NCI-H128 (cell line): ENCODE data around the gene LMAN1.

ENCODE experiments used
- DNase-seq: peaks from one replicate; lab custom pipeline; 2025; ENCODE audit not compliant: unreplicated experiment; lab: John Stamatoyannopoulos, UW

The LMAN1 gene

DNA sequence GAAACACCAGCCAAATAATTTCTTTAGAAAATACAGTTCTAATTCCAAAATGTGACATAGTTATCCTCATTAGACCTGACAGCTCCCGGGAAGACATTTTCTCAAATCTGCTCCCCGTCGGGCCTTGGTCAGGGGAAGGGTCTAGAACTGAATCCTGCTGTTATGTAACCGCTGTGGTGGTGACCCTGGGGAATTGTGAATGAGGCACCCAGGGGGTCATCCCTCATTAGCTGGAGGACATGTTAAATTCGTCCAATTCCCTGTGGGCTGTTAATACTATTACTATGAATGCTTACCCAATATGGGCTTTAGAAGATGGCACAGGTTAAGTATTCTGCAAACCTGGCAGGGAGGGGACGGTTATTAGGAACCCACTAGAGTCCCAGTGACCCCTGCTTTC, 52.4 kb downstream of the LMAN1 start:
- no peak for DNase-seq

DNA sequence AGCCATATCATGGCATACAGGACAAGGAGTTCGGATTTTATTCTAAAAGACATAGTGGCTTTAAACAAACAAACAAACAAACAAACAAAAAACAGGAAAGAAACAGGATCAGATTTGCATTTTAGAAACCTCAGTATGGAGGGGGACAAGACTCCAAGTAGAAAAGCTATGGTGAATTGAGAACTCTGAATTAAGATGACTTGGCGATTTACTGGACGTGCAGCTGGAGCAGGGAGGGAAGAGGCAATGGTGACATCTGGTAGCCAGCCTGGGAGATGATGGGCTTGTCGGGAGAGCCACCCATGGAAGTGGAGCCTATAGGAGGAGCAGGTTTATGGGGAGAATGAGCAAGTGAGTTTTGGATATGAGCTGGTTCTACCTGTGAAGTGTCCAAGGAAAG, 53.8 kb downstream of the LMAN1 start:
- DNase-seq, result no peak

DNA sequence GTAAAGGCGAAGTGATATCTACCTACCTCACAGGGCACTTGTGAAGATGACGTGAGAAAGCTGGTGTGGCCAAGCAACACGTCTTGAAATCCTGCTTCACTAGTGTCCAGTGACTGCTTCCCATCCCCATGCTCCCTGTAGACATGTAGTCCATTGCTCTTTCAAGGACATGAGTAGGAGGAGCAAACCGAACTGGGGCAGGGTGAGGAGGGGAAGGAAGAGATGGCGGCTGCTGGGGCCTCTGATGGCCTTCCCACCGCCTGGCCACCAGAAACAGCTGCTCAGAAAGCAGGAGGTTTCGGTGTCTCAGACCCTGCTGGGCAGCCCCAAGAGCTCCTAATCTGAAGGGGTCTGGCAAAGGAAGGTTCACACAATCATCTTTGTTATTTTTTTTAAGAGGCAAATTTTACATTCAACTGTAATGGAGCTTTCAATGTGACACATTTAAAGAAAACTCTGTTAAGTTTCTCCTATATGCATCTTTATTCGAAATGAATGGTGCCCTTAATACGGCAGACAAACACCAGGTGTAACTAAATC, 55.3 kb downstream of the LMAN1 start:
- DNase-seq, result no peak

DNA sequence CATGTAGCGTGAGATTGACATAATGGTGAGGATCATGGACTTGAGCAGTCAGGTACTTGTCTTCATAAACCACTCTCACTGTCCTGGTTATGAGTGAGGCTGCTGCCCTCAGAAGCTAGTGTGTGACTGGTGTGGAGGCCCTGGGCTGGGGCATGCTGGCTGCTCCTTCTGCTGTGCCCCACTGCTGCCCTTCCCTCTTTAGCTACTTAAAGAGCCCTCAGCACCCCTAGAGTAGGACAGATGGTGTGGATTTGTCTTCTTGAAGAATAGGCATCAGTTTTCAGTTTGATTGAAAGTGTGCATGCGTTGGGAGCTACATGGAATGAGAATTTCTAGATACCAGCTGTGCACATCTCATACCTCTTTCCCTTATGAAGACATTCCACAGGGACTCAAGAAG, 56.1 kb downstream of the LMAN1 start:
- no peak for DNase-seq

DNA sequence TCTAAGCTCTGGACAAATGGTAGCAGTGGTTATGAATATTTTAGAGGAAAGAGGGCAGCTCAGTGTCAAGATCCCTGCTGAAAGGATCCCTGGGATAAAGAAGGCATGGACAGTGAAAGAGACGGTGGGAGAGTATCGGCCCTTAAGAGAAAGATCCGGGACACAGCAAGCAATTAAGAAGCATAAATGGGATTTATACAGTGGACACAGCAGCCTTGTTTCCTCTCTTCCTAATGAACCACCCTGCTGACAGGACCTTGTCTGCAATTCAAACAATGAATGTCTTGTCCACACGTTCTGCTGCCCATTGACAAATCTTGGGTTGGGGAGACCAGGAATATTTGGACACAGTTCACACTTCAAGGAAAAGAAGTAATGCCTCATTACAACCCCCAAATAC, 57.1 kb downstream of the LMAN1 start:
- DNase-seq, result no peak

DNA sequence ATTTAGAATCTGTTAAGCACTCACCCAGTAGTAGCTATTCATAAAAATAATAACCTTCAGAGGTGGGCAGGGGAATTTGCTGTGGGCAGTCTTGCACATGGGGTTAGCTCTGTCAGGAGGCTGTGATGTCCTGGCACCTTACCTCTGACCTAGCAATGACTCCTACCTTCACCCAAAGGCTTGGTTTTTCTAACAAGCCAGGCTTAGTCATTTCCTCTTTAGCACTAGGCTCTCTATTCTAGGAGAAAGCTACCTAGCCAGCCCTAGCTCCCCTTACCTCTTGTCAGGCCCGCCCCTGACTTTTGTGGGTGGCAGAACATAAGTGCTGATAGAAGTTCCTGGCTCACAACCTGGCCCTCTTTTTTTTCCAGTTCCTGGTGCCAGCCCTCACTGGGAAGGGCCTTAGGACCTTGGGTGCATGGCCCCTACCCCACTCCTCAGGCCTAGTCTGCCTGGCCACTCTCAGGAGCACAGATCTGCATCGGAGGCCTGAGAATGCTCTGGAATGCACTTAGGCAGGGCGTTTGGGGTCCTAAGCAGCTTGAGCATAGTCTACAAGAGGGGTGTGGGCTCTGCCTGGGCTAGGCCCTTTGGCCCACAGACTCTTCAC, 58.3 kb downstream of the LMAN1 start:
- DNase-seq, result no peak

DNA sequence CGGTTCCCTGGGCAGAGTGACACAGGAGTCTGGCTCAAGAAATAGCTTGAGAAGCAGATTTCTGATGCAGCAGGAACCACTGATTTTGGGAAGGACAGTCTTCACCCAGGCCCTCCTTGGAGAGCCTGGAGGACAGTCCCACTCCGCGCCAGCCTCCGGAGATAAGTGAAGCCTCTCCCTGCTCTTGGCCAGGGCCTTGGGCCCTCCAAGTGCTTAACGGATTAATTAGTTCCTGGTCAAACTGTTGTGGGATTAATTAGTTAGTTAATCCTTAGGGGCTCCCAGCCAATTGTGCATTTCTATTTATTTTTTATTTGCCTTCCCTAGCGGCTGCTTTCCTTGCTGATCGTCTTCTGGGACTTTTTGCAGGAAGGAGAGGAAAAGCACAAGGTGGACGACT, 60.2 kb downstream of the LMAN1 start:
- DNase-seq, result no peak

DNA sequence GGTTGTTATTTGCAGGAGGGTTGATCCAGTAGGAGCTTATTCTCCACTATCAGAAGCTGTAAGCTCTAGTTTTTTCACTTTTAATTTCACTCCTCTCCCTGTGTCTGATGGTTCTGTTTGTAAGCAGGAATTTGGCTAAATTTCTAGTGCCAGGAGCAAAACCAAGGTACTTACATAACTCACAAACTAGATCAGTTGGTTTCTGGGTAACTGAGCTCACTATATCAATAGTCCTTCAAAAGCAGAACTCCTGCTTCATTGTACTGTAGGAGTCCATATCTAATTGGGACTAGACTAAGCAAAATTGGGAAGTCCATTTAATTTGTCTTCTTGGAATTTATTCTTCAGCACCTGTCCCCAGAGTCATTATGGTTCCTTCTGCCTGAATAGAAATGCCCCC, 65.7 kb downstream of the LMAN1 start:
- DNase-seq, result no peak

DNA sequence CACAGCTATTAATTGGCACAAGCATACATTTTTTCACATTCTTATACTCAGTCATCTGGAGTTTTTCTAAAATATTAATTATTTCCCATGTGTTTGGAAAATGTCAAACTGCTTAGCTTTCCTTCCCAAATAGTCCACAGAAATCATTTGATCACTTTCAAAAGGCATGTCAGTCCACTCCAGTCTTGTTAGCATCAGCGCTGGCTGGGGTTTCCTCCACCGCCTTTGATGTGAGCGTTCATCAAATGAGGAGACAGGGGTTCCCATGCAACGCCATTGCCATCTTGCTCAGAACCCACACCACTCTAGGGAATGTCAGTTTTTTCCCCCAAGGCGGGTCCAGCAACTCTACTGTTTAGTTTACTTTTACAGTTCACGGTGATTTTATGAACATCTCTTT, 72.7 kb downstream of the LMAN1 start:
- no peak for DNase-seq

DNA sequence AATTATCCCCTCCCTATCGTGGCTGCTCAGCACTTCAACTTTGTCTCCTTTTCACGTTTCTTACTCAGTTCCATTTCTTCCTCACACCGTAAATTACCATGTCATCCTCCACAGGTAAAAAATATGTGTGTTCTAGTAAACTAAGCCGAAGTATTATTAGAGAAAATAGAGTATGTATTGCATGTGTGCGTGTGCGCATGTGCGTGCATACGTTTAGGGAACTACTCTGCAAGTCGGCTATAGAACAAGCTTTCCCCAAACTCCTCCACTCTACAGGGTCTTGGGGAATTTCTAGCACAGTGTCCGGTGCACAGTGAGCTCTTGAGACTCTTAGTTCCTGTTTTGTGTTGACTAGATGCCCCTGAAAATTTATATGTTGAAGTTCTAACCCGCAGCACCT, 76.7 kb downstream of the LMAN1 start:
- DNase-seq, result no peak

DNA sequence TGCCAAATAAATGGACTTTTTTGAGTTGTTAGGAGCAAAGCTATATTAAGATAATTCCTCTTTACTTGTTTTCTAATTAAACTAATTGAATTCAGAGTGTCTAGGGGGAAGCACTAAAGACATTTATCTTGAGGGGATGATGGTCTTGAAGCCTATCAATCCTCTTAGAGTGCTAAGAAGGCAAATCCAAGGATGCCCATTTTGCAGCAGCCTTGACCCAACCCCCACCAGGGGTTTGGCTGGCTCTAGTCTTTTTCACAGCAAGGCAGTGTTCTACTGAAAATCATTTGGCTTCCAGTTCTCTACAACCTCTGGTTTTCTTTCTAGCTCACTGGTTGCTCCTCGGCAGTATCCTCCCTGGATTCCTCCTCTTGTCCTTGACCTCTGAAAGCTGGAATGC, 79.3 kb downstream of the LMAN1 start:
- DNase-seq, result no peak

DNA sequence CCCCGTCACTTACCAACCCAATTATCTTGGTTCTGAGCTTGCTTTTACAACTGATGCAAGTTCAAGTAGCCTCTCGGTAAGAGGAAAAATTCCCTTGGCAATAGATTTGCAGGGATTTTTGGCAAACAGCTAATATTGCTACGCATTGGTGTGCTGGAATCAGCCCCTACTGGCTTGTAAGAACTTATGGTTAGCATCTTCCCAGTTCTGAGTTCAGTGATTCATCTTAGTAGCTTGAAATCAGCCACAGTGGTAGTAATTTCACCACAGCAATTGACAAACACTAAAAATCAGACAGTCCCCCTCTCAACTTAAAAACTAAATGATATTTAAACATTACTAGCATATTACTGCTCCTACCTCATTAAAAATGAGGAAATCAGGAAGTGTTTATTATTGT, 79.9 kb downstream of the LMAN1 start:
- no peak for DNase-seq

DNA sequence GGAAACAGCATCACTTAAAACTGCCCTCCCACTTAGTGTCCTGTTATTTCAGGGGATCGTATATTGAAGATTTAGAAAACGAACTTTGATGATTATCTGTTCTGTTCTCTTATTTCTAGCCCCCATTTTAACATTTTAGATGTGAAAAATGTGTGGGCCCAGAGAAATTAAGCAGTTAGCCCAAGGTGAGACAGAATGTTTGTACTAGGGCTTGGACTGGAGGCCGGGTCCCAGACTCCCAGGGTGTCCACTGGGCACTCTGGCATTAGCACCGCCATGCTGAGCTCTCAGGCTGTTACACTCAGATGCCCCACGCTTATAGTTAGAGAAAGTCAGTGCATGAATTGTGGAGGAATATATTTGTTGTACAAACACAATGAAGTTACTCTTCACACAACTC, 80.3 kb downstream of the LMAN1 start:
- no peak for DNase-seq
